Right atrium auricular region (tissue), 2 donors: ENCODE data around the gene SASH1. TPM values are rescaled to one million over a fixed set of nuclear protein-coding genes. Genes with fewer than 3 reads are reported as not detected.
"Not testable (repeated sequence)": the region's sequence is repeated elsewhere in the genome, so short reads cannot be mapped to it uniquely, and the experiment has no call there.

Experiments
- DNase-seq: peaks from one replicate; pipeline ENCODE4 v3.0.0-alpha.2; 2019; ENCODE audit warnings: low spot score
- H3K27ac ChIP-seq, 2 donors: fragments of 200-600 bp; sonication (generic); 1 replicate in 1 of 2; 2 replicates in 1 of 2; pipeline ENCODE4 v1.5.1; 2016 to 2019
- H3K27me3 ChIP-seq, 2 donors: fragments of 200-600 bp; sonication (generic); one replicate each; pipeline versions ENCODE4 v1.5.1 to v1.6.0; 2017 to 2019
- H3K36me3 ChIP-seq: fragments of 200-600 bp; sonication (generic); one replicate; pipeline ENCODE4 v1.5.1; 2016
- H3K4me1 ChIP-seq, 2 donors: fragments of 200-600 bp; sonication (generic); one replicate each; pipeline versions ENCODE4 v1.5.1 to v1.6.0; 2017 to 2019
- H3K4me3 ChIP-seq, 2 donors: fragments of 200-600 bp; sonication (generic); 1 replicate in 1 of 2; 2 replicates in 1 of 2; pipeline ENCODE4 v1.5.1; 2017 to 2019; ENCODE audit warnings: mild to moderate bottlenecking in 1 of 2, moderate library complexity in 1 of 2
- H3K9me3 ChIP-seq, 2 donors: fragments of 200-600 bp; sonication (generic); one replicate each; pipeline ENCODE4 v1.5.1; 2019
- CTCF ChIP-seq, 2 donors: fragments of 200-600 bp; sonication (generic); IDR thresholded peaks; one replicate each; pipeline ENCODE4 v1.5.1; 2019; ENCODE audit warnings: antibody characterized with exemption in 2 of 2
- total RNA-seq, 2 donors: library from RNA; depleted of rRNA; stranded (reverse); fragments of >200 nt; gene quantifications; one replicate each; pipeline ENCODE4 v1.1.0, GENCODE V29; 2016

The SASH1 gene
- total RNA-seq, 2 donors from 2014 or later, result 39.0 to 42.3 TPM

GRCh38 chr6:148374040-148374774 is 31.6 kb downstream of the SASH1 start:
- H3K27ac ChIP-seq, result no peak overlapping the region
- TF ChIP-seq CTCF (IDR thresholded peaks at IDR 0.05), result no peak
- H3K4me1 ChIP-seq, result peaks cover 0 to 27% of the 10 kb centered on the region in 2 donors
- no peaks in the 10 kb centered on the region for H3K27me3 ChIP-seq
- H3K9me3 ChIP-seq, result no peaks in the 10 kb centered on the region
- DNase-seq, result no peak
- H3K4me3 ChIP-seq, result no peak overlapping the region
- no peaks in the 10 kb centered on the region for H3K36me3 ChIP-seq

- TF ChIP-seq CTCF (IDR thresholded peaks at IDR 0.05), result no peak
- Histone ChIP-seq H3K4me3 (no peak overlapping the region), H3K4me1 (peaks cover 0 to 35% of the 10 kb centered on the region in 2 donors)
Observed at GRCh38 chr6:148375401-148375800, 32.8 kb downstream of the SASH1 start.

GRCh38 chr6:148379481-148379880 is 36.8 kb downstream of the SASH1 start:
- no peaks in the 10 kb centered on the region for H3K27me3 ChIP-seq
- H3K27ac ChIP-seq, result peak overlapping the region in 1 of 2 donors; percentile 53
- peaks cover 0 to 50% of the 10 kb centered on the region in 2 donors for H3K4me1 ChIP-seq
- no peak for DNase-seq
- H3K4me3 ChIP-seq, result no peak overlapping the region
- no peaks in the 10 kb centered on the region for H3K9me3 ChIP-seq
- no peak for TF ChIP-seq CTCF (IDR thresholded peaks at IDR 0.05)
- no peaks in the 10 kb centered on the region for H3K36me3 ChIP-seq

More at GRCh38 chr6:148375401-148375800, 32.8 kb downstream of the SASH1 start:
- Histone ChIP-seq H3K27me3 (no peaks in the 10 kb centered on the region), H3K36me3 (no peaks in the 10 kb centered on the region), H3K9me3 (no peaks in the 10 kb centered on the region), H3K27ac (no peak overlapping the region)
- no peak for DNase-seq

- H3K4me3 ChIP-seq, result no peak overlapping the region
- peak; percentile 51 for DNase-seq
- TF ChIP-seq CTCF (IDR thresholded peaks at IDR 0.05), result no peak
- no peaks in the 10 kb centered on the region for H3K36me3 ChIP-seq
- H3K9me3 ChIP-seq, result no peaks in the 10 kb centered on the region
- H3K27ac ChIP-seq, result peak overlapping the region; percentile 42 to 53
- H3K4me1 ChIP-seq, result peaks cover 0 to 56% of the 10 kb centered on the region in 2 donors
- H3K27me3 ChIP-seq, result no peaks in the 10 kb centered on the region
Observed at GRCh38 chr6:148379966-148380713, 37.5 kb downstream of the SASH1 start.

GRCh38 chr6:148382051-148382450 is 39.4 kb downstream of the SASH1 start:
- DNase-seq, result peak; percentile 47
- H3K9me3 ChIP-seq, H3K4me3 ChIP-seq, H3K36me3 ChIP-seq, H3K27me3 ChIP-seq: not testable (repeated sequence)
- H3K27ac ChIP-seq, result peak overlapping the region in 1 of 2 donors; percentile 53
- peaks cover 0 to 64% of the 10 kb centered on the region in 2 donors for H3K4me1 ChIP-seq

- H3K36me3 ChIP-seq, result no peaks in the 10 kb centered on the region
- H3K27ac ChIP-seq, result no peak overlapping the region
- H3K9me3 ChIP-seq, result no peaks in the 10 kb centered on the region
- H3K4me1 ChIP-seq, result peaks cover 0 to 64% of the 10 kb centered on the region in 2 donors
- TF ChIP-seq CTCF (IDR thresholded peaks at IDR 0.05), result no peak
- DNase-seq, result peak; percentile 38
- H3K4me3 ChIP-seq, result no peak overlapping the region
- H3K27me3 ChIP-seq, result no peaks in the 10 kb centered on the region
Observed at GRCh38 chr6:148382861-148383260, 40.2 kb downstream of the SASH1 start.
